AG09319 (cell line): ENCODE measurements around the gene DRD1.

Experiments
- DNase-seq: peaks from one replicate; pipeline ENCODE4 v3.0.0-alpha.2; 2010; ENCODE audit warnings: low read depth; ENCODE audit errors: extremely low read depth
- TF ChIP-seq, protein P1 (sequence below): IDR thresholded peaks from 2 replicates; pipeline ENCODE4 v1.5.1; 2011; ENCODE audit warnings: low read depth, mild to moderate bottlenecking, inconsistent platforms, low read length, moderate library complexity

The DRD1 gene

DNA sequence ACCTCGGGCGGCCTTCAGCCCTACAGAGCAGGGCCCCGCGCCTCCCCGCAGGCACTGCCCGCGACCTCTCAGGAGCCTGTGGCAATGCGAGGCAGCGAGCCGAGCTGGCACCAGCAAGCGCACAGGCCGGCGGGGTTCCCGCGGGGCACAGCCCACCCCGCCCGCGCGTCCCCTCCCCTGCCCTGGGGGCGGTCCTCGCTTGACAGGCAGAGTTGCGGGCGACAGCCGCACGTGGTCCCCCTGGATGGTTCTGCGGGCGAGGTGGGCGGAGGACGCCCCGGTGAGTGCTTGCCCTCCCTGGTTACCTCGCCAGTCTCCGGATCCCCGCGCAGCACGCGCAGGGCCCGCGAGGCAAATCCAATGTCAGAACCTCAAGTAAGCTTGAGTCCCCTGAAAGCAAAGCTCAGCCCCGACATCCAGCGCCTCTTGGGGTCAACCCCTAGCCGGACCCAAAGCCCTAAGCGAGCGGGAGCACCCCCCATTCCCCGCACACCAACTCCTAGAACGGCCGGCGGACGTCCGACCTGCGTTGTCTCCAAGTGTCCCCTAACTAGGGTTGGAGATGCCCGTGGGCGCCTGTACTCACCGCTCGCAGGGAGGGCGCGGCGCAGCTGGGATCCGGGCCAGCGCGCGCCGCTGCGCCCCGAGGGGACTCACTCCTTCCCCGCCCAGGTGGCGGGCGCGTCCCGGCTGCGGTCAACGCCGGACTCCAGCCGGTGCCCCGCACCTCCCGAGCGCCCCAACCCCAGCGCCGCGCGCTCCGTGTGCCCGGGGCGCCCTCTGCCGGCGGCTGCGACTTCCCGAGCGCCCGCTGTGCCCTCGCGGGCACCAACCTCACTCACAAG is at the start of gene DRD1:
Gene DRD1 (minus strand): TSS at position 123 of the 845 bp plus-strand sequence. CDS start 1,083 bp downstream, outside the sequence.
- no peak for DNase-seq
- TF ChIP-seq, protein P1, sequence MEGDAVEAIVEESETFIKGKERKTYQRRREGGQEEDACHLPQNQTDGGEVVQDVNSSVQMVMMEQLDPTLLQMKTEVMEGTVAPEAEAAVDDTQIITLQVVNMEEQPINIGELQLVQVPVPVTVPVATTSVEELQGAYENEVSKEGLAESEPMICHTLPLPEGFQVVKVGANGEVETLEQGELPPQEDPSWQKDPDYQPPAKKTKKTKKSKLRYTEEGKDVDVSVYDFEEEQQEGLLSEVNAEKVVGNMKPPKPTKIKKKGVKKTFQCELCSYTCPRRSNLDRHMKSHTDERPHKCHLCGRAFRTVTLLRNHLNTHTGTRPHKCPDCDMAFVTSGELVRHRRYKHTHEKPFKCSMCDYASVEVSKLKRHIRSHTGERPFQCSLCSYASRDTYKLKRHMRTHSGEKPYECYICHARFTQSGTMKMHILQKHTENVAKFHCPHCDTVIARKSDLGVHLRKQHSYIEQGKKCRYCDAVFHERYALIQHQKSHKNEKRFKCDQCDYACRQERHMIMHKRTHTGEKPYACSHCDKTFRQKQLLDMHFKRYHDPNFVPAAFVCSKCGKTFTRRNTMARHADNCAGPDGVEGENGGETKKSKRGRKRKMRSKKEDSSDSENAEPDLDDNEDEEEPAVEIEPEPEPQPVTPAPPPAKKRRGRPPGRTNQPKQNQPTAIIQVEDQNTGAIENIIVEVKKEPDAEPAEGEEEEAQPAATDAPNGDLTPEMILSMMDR: peak; percentile 34

DNA sequence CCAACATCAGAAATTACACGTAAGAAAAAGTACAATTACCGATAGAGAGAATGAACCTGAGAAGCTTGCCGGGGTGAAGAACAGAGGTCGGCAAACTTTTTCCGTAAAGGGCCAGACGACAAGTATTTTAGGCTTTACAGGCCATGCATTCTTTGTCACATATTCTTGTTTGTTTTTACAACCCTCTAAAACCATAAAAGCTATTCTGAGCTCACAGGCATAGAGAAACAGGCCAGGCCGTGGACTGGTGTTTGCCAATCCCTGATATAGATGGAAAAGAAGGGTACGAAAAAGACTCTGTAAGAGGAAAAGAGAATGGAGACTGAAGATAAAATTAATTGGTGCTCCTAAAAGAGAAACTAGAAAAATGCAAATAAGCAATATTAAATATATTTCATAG is 49.7 kb upstream of the DRD1 start:
- TF ChIP-seq, protein P1: no peak
- DNase-seq: no peak

DNA sequence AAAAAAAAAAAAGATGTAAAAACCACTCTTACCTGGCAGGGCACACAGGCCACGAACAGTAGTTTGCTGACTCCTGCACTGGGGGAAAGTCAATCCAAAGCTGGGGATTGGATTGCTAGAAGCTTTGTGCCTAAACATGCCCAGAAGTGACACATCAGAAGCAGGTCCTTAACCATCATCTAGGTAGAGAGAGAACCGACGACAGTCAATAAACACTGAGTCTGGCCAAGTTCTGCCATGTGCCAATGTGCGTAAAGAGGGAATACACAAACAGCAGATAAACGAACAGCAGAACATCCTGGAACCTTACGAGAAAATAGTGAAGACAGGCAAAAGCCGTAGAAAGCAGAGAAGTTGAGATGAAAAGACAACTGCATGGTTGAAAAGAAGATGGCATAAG is 49.3 kb upstream of the DRD1 start:
- TF ChIP-seq, protein P1: no peak
- DNase-seq: no peak

DNA sequence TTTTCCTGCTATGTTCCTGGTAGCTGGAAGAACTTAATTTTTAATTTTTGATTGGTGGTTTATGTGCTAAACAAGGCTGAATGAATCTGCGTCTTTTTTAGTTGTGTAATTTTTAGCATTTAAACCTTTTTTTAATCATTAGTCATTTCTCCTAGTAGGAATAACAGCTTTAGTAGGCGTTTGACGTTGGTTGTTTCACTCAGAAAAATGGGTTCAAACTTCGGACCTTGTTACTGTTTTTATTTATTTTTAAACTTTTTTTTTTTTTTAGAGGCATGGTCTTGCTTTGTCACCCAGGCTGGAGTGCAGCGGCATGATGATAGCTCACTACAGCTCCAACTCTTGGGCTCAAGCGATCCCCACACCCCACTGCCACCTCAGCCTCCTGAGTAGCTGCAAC is 47.2 kb upstream of the DRD1 start:
- DNase-seq: no peak

DNA sequence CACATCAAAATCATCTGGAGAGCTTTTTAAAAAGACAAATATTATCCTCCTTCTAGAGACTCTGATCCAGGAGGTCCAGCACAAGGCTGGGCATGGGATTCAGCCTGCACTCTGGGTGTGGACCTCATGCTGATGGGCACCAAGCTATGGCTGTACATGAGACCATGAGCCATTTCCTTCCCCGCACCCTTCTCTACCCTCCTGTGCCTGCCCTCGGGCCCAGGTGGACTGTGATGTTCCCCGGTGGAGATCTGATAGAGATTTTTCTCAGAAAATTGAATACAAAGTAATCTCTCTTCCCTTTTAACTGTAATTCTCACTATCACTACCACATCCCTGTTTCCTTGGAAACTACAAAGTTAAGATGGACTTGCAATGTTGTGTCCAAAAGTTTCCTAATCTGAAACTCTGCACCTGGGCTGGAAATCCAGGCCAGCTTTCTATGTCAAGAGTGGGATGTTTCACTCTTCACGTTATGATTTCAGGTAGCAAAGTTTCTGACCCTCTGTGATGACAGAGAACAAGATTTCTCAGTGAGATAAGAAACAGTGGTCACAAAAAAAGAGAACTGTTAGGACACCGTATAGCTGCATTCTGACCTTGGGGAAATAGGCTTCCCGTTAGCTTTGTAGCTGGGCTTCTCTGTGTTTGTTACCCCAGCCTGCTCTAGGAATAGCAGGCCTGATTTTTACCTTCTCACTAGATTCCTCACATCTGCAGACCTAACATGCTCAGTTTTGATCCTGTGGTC is 45.9 kb upstream of the DRD1 start:
- TF ChIP-seq, protein P1: no peak
- no peak for DNase-seq

More for the DNA sequence above, 47.2 kb upstream of the DRD1 start:
- TF ChIP-seq, protein P1: no peak

DNA sequence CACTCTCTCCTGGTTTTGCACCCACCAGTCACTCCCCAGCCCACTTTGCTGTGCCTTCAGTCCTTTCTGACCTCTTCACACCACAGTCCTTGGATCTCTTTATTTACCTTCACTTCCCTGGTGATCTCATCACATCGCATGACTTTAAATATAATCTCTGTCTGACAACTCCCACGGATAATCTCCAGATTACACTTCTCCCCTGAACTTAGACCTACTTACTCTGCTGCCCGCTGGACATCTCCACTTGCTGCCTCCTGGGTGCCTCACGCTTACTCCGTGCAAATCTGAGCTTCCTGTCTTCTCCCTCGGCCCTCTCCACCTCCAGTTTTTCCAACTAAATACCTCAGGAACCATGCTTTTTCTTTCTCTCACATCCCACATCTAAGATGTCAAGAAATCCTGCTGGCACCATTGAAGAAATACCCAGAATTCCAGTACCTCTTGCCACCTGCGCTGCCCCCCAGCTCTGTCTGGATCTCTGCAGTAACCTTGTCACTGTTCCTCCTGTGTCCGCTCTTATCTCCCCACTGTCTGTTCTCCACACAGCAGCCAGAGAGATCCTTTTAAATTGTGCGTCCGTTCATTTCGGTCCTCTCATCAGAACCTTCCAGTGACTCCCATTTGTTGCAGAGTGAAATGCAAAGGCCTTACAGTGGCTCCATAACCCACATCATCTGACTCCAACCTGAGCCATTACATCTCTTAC is 43.7 kb upstream of the DRD1 start:
- no peak for DNase-seq
- TF ChIP-seq, protein P1: no peak
